Lower leg skin (tissue), 4 donors: Measurements from ENCODE around the gene SLC30A9. TPM values are rescaled to one million over a fixed set of nuclear protein-coding genes. Genes with fewer than 3 reads are reported as not detected.

Experiments used
- DNase-seq, 2 donors: peaks; one replicate each; pipeline ENCODE4 v3.0.0-alpha.2; 2019; ENCODE audit warnings: low spot score in 2 of 2
- H3K4me3 ChIP-seq: fragments of 200-600 bp; sonication (generic); 2 replicates; pipeline ENCODE4 v1.5.1; 2017; ENCODE audit warnings: mild to moderate bottlenecking, low read depth; ENCODE audit not compliant: poor library complexity, severe bottlenecking
- POLR2A ChIP-seq, 2 donors: fragments of 450-650 bp; IDR thresholded peaks; one replicate each; pipeline ENCODE4 v1.6.1; 2016 to 2017; ENCODE audit warnings: antibody characterized with exemption in 2 of 2, mild to moderate bottlenecking in 1 of 2, moderate library complexity in 1 of 2
- WGBS, 2 donors: methylation state at CpG; one replicate each; pipeline ENCODE4 v1.1.5; 2018; 5-methylcytosine and 5-hydroxymethylcytosine counted together
- intact Hi-C: fragments of 100-400 bp; cut with DNase I; formaldehyde crosslinking; loops from one replicate; pipeline ENCODE4 v1.15.0; 2023; ENCODE audit warnings: low total_unique reads
- total RNA-seq, 4 donors: library from RNA; depleted of rRNA; stranded (reverse); fragments of >200 nt; gene quantifications; one replicate each; pipeline ENCODE4 v1.1.0, GENCODE V29; 2016
- TF ChIP-seq, protein P1 (sequence below), 3 donors: fragments of 450-650 bp; IDR thresholded peaks; one replicate each; pipeline ENCODE4 v1.5.1; 2016; ENCODE audit warnings: antibody characterized with exemption in 3 of 3, mild to moderate bottlenecking in 3 of 3, moderate library complexity in 2 of 3

The SLC30A9 gene
- total RNA-seq, 4 donors from 2014 or later, result 32.2 to 40.8 (median 34.8) TPM

DNA sequence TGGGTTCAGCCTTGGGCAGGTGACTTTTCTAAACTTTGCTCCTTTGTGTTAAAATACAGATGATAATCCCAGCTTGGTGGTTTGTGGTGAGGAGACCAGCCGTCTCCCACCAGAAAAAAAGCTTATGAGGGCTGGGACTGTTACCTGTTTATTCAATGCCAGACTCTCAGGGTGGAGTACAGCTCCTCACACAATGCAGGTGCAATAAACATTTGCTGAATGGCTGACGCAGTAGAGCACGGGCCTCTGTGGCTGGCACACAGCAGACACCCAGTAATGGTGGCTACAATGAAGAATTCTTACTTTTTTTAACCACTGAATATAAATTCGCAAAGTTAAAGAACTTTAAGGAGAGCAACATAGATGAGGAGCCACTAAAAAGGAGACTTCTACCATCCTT, 131.9 kb downstream of the SLC30A9 start:
- intact Hi-C loops, result no loop called here
- DNase-seq, result no peak
- WGBS, 2 donors, result 67 to 82% methylated on average over 4 of the region's 4 CpGs
- no peak for TF ChIP-seq POLR2A (IDR thresholded peaks at IDR 0.05)
- TF ChIP-seq, protein P1, sequence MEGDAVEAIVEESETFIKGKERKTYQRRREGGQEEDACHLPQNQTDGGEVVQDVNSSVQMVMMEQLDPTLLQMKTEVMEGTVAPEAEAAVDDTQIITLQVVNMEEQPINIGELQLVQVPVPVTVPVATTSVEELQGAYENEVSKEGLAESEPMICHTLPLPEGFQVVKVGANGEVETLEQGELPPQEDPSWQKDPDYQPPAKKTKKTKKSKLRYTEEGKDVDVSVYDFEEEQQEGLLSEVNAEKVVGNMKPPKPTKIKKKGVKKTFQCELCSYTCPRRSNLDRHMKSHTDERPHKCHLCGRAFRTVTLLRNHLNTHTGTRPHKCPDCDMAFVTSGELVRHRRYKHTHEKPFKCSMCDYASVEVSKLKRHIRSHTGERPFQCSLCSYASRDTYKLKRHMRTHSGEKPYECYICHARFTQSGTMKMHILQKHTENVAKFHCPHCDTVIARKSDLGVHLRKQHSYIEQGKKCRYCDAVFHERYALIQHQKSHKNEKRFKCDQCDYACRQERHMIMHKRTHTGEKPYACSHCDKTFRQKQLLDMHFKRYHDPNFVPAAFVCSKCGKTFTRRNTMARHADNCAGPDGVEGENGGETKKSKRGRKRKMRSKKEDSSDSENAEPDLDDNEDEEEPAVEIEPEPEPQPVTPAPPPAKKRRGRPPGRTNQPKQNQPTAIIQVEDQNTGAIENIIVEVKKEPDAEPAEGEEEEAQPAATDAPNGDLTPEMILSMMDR (IDR thresholded peaks at IDR 0.05), result no peak
- no peak overlapping the region for H3K4me3 ChIP-seq

DNA sequence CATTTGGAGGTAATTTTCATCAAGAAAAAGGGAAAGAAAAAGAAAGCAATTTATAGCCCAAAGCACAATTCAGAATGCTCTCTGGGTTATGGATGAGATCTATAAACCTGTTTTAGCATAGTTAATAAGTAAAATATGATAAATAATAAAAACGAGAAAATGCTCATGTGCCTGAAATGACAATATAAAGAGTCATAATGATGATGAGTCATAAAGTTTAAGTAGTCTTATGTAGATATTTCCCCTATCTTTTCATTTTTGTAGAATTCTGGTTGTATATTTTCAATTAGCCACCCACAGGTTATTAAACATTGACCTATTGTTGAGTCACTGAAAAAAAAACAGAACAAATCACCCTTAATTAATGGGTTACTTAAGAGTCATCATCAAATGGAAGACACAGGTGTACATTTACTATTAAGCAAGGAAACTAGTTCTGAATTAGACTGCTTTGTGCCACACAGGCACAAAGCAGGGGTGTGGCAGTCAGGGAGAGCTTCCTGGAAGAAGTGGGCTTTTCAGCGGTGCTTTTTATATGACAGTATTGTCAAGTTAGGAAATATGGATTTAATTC, 132.8 kb downstream of the SLC30A9 start:
- intact Hi-C loops, result no loop called here
- DNase-seq, result no peak
- TF ChIP-seq, protein P1 (IDR thresholded peaks at IDR 0.05), result no peak
- no peak for TF ChIP-seq POLR2A (IDR thresholded peaks at IDR 0.05)
- 75 to 80% methylated on average over 2 of the region's 2 CpGs for WGBS, 2 donors
- H3K4me3 ChIP-seq, result no peak overlapping the region

DNA sequence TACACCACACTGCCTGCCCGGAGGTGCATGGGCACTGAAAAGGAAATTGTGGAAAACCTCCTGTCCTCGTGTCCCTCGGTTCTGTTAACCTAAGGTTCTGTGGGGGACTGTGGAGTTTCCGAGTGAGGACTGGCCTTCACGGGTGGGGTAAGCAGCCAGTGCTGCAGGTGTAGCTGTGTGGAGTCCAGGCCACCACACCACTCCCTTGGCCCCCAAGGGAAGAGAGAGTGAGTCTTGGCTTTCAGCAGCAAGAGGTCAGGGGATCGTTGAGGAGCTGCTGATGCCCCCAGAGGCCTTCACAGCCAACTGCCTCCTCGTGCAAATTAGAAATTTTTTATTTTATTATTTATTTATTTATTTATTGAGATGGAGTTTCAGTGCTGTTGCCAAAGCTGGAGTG, 141.8 kb downstream of the SLC30A9 start:
- 82 to 83% methylated on average over 7 of the region's 7 CpGs for WGBS, 2 donors
- TF ChIP-seq, protein P1 (IDR thresholded peaks at IDR 0.05), result no peak
- TF ChIP-seq POLR2A (IDR thresholded peaks at IDR 0.05), result no peak

DNA sequence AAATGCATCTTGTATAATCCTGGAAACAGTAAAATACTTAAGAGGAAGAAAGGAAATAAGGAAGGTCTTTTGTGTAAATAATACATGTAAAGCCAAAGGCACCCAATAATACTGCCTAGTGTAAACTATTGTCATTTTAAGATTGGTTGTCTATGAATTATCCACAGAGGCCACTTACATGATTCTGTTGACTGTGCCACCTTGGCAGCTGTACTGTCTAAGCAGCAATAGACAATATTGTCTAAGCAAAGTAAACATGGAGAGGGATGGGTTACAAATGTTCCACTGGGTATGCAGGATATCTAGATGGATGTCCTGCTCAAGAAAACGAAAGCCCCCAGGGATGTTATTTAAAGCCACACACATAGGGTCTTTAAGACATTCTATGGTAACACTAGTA, 142.7 kb downstream of the SLC30A9 start:
- H3K4me3 ChIP-seq, result no peak overlapping the region
- DNase-seq, result no peak
- WGBS, 2 donors, result 61 to 73% methylated on average over 1 of the region's 1 CpG
- TF ChIP-seq, protein P1 (IDR thresholded peaks at IDR 0.05), result no peak
- no peak for TF ChIP-seq POLR2A (IDR thresholded peaks at IDR 0.05)
- intact Hi-C loops, result no loop called here

More for the DNA sequence above, 141.8 kb downstream of the SLC30A9 start:
- no peak overlapping the region for H3K4me3 ChIP-seq
- DNase-seq, result no peak
- intact Hi-C loops, result no loop called here

DNA sequence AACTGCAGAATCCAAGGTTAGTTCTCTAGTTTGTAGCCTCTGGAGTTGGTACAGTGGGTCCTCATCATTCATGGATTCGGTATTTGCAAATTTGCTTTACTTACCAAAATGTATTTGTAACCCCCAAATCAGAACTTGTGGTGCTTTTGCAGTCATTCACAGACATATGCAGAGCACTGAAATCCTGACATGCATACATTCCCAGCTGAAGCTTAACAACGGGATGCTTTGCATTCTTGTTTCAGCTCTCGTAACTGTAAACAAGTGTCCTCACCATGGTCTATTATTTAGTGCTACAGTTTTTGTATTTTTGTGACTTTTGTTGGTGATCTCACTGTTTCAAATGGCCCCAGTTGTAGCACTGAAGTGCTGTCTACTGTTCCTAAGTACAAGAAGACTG, 146.0 kb downstream of the SLC30A9 start:
- intact Hi-C loops, result no loop called here
- no peak overlapping the region for H3K4me3 ChIP-seq
- TF ChIP-seq, protein P1 (IDR thresholded peaks at IDR 0.05), result no peak
- TF ChIP-seq POLR2A (IDR thresholded peaks at IDR 0.05), result no peak
- no peak for DNase-seq
- WGBS, 2 donors, result 69 to 74% methylated on average over 3 of the region's 3 CpGs

Other genes starting within 250 kb of the SLC30A9 start
- gene PHOX2B, start 241.8 kb upstream of the SLC30A9 start, total RNA-seq, result not detected
- gene TMEM33, start 55.1 kb upstream of the SLC30A9 start, total RNA-seq, result 10 to 100 TPM; 42.5 to 59.9 (median 49.1) TPM
- under 1 TPM in 2 of 4 donors, not detected in 2; 0.06 to 0.23 TPM for gene DCAF4L1, start 8.8 kb upstream of the SLC30A9 start, total RNA-seq
- not detected for gene BEND4, start 162.1 kb downstream of the SLC30A9 start, total RNA-seq